Retinal pigment epithelial cell (primary cell): Measurements from ENCODE around the gene SLC13A2.
"Not testable (repeated sequence)": the region's sequence is repeated elsewhere in the genome, so short reads cannot be mapped to it uniquely, and the experiment has no call there.

ENCODE experiments used
- DNase-seq: peaks from one replicate; pipeline ENCODE4 v3.0.0-alpha.2; 2010; ENCODE audit warnings: low read depth
- H3K4me3 ChIP-seq: 2 replicates; pipeline ENCODE4 v1.5.1; 2011; ENCODE audit warnings: mild to moderate bottlenecking, low read length, control low read depth, moderate library complexity
- TF ChIP-seq, protein P1 (sequence below): conservative IDR thresholded peaks from 2 replicates; pipeline ENCODE4 v1.5.1; 2011; ENCODE audit warnings: low read depth, low read length, control low read depth, inconsistent platforms

SLC13A2 gene

DNA sequence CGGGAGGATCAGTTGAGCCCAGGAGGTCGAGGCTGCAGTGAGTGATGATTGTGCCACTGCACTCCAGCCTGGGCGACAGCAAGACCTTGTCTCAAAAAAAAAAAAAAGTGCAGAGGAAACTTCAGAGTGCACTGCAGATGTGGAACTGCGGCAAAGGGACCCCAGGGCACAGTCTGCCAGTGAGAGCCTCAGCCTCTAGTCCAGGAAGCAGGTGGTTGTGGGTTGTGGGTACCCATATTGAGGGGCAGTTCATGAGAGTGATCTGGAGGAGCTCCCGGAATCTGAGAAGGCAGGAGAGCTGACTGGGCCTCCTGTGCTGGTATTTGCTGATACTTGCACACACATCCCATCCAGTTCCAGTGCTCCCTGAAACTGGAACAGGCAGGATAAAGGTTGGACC is 45.8 kb downstream of the SLC13A2 start:
- DNase-seq: no peak
- TF ChIP-seq, protein P1, sequence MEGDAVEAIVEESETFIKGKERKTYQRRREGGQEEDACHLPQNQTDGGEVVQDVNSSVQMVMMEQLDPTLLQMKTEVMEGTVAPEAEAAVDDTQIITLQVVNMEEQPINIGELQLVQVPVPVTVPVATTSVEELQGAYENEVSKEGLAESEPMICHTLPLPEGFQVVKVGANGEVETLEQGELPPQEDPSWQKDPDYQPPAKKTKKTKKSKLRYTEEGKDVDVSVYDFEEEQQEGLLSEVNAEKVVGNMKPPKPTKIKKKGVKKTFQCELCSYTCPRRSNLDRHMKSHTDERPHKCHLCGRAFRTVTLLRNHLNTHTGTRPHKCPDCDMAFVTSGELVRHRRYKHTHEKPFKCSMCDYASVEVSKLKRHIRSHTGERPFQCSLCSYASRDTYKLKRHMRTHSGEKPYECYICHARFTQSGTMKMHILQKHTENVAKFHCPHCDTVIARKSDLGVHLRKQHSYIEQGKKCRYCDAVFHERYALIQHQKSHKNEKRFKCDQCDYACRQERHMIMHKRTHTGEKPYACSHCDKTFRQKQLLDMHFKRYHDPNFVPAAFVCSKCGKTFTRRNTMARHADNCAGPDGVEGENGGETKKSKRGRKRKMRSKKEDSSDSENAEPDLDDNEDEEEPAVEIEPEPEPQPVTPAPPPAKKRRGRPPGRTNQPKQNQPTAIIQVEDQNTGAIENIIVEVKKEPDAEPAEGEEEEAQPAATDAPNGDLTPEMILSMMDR: no peak
- H3K4me3 ChIP-seq: no peak overlapping the region

DNA sequence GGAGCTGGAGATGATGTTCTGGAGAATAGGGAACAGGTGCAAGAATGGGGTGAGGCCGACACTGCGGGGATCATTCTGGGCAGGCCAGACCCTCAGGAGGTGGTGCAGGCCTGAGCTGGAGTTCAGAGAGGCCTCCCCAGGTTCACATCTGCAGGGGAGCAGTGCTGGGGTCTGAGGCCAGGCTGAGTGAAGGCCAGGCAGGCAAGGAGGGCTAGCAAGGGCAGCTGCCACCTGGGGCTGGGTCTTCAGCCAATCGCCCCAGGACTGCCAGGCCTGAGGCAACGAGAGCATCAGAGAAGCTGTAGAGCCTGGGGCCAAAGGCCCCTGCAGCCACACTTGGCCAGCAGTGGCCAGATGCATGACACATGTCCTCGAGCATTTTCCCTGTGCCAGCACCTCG is 47.2 kb downstream of the SLC13A2 start:
- TF ChIP-seq, protein P1: no peak
- no peak for DNase-seq

DNA sequence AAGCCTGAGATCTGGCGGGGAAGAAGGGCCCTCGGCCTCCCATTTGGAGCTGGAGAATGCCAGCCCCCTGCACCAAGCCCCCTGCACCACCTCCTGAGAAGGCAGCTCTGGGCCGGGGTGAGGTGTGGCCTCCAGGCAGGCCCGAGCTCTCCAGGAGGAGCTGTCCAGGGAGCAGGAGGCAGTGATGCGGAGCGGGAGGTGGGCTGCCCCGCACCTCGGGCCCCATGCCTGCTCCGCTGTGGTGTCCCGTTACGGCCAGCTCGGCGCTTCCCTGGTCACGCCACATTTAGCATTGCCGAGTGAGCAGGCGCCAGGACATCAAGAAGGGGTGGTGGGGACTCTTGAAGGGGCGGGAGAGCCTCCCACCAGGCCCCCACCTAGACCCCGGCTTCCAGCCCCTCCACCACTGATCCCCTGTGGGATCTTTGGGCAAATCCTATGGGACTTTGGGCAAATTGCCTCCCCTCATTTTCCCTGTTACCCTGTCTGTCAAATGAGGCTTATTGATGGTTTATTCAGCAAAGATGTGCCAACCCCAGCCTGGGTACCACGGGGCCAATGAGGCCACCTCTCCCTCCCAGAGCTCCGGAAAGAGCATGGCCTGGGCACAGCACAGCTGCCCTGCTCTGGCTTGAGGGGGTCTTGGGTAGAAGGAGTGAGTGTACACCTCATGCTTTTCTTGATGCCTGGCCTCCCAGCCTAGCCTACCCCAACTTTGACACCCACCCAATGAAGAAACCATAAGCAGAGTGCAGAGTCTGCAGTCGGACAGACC is 48.1 kb downstream of the SLC13A2 start:
- TF ChIP-seq, protein P1: no peak
- DNase-seq: no peak
- no peak overlapping the region for H3K4me3 ChIP-seq

More for the DNA sequence above, 47.2 kb downstream of the SLC13A2 start:
- no peak overlapping the region for H3K4me3 ChIP-seq

DNA sequence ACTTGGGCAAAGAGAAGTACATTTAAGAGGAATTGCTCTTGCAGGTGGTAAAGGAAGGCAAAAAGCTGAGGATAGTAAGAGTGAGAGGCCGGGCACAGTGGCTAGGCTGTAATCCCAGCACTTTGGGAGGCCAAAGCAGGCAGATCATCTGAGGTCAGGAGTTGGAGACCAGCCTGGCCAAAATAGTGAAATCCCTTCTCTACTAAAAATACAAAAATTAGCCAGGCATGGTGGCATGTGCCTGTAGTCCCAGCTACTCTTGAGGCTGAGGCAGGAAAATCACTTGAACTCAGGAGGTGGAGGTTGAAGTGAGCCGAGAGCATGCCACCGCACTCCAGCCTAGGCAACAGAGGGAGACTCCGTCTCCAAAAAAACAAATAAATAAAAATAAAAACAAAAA is 48.8 kb downstream of the SLC13A2 start:
- not testable (repeated sequence) for H3K4me3 ChIP-seq, DNase-seq

DNA sequence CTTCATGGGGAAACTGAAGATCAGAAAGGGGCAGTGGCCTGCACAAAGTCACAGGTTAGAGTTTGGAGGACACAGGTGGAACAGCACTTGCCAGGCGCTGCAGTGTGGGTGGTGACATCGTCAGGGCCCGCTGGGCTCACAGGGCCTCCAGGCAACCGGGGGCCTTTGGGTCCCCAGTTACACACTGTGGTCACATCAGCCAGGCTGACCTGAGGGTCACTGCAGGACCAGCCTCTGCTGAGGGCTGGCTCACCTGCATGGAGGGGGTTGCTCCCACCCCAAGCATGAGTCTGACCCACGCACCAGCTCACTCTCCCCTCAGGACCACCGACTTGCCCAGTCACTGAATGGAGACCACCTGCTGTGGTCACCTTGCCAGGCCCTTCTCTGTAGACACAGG is 49.7 kb downstream of the SLC13A2 start:
- TF ChIP-seq, protein P1: no peak
- H3K4me3 ChIP-seq: no peak overlapping the region
- no peak for DNase-seq

DNA sequence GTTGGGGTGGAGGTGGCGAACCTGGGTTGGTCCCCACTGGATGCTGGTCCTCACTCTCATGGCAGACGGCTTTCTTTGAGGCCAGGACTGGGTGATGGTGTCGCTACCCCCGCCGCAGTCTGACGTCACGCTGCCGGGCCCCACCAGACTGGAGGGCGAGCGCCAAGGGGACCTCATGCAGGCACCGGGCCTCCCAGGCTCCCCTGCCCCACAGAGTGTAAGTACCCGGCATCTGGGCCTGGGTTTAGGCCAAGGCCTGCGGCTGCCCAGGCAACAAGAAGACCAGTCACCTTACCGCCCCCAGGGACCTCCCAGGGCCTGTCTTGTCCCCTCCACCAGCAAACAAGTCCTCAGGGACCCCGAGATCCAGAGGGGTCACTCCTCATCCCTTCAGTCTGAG is 50.4 kb downstream of the SLC13A2 start:
- no peak overlapping the region for H3K4me3 ChIP-seq
- TF ChIP-seq, protein P1: no peak
- DNase-seq: no peak

DNA sequence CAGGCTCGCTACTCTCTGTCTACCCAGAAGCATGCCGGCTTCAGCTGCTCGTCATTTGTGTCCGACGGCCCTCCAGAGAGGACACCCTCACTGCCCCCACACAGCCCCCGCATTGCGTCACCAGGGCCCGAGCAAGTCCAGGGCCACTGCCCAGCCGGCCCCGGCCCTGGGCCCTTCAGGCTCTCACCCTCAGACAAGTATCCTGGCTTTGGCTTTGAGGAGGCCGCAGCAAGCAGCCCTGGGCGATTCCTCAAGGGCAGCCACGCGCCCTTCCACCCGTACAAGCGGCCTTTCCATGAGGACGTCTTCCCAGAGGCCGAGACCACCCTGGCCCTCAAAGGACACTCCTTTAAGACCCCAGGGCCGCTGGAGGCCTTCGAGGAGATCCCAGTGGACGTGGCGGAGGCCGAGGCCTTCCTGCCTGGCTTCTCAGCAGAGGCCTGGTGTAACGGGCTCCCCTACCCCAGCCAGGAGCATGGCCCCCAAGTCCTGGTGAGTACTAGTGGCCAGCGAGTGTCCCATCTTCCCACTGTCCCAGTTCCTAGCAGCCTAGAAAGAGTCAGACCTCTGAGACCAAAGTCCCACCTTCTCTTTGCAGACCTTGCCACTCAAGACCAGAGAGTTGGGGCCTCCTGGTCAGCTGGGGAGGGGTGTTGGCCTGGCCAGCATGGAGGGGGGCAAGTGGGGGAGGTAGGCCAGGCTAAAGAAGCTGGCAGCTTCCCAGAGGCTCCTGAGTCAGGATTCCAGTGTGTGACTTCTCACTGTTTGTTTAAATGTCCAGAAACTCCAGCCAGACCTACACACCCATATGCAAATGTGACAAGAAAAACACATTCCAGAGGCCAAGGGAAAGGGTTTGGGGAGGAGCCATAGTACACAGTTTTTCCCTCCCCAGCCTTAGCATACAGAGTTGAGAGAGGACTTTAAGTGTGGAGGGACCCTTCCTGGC is 51.3 kb downstream of the SLC13A2 start:
- TF ChIP-seq, protein P1: no peak
- DNase-seq: peak; percentile 50
- no peak overlapping the region for H3K4me3 ChIP-seq
